ENCODE results near the gene SLC44A5.
"Not testable (repeated sequence)": the region's sequence is repeated elsewhere in the genome, so short reads cannot be mapped to it uniquely, and the experiment has no call there.

Gene SLC44A5

DNA sequence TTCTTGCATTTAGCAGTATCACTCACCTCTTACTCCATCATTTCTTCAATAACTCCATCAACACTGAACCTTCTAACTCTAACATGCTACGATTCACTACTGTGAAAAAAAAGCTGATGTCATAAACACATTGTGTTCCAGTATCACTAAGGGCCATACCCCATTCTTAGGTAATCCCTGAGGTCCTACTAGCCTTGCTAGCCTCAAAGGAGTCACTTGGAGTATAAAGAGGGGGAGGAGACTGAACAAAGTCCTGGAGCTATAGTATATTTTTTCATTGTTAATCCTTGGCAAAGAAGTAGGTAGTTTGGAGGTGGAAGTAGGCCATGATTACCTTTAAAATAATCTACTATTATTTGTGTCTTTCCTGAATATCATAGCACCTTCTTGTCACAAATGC is at the start of gene SLC44A5:
SLC44A5 (minus strand) TSS at position 101 of the 400 bp plus-strand sequence. CDS start 69,667 bp downstream, outside the sequence.
- DNase-seq (ENCODE audit: low read depth in 1 of 2, low spot score in 1 of 2), result no peak

DNA sequence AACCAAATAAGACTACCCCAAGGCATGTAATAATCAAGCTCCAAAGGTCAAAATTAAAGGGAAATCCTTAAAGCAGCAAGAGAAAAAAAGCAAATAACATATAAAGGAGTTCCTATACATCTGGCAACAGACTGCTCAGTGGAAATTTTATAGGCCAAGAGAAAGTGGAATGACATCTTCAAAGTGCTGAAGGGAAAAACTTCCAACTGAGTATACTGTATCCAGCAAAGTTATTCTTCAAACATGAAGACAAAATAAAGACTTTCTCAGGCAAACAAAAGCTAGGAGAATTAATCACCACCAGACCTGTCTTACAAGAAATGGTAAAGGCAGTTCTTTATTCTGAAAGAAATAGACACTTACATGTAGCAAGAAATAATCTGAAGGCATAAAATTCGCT is 45.0 kb upstream of the SLC44A5 start:
- no peak for DNase-seq (ENCODE audit: low read depth in 1 of 2, low spot score in 1 of 2)

DNA sequence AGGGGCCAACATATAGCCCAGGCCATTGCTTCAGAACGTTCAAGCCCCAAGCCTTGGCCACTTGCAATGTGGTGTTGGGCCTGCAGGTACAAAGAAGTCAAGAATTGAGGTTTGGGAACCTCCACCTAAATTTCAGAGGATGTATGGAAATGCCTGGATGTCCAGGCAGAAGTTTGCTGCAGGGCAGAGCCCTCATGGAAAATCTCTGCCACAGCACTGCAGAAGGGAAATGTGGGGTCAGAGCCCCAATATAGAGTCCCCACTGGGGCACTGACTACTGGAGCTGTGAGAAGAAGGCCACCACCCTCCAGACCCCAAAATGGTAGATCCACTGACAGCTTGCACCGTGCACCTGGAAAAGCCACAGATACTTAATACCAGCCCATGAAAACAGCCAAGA is 36.3 kb upstream of the SLC44A5 start:
- DNase-seq (ENCODE audit: low read depth in 1 of 2, low spot score in 1 of 2), result not testable (repeated sequence)

DNA sequence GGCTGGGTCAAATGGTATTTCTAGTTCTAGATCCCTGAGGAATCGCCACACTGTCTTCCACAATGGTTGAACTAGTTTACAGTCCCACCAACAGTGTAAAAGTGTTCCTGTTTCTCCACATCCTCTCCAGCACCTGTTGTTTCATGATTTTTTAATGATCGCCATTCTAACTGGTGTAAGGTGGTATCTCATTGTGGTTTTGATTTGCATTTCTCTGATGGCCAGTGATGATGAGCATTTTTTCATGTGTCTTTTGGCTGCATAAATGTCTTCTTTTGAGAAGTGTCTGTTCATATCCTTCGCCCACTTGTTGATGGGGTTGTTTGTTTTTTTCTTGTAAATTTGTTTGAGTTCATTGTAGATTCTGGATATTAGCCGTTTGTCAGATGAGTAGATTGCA is 34.2 kb upstream of the SLC44A5 start:
- DNase-seq (ENCODE audit: low read depth in 1 of 2, low spot score in 1 of 2), result not testable (repeated sequence)

DNA sequence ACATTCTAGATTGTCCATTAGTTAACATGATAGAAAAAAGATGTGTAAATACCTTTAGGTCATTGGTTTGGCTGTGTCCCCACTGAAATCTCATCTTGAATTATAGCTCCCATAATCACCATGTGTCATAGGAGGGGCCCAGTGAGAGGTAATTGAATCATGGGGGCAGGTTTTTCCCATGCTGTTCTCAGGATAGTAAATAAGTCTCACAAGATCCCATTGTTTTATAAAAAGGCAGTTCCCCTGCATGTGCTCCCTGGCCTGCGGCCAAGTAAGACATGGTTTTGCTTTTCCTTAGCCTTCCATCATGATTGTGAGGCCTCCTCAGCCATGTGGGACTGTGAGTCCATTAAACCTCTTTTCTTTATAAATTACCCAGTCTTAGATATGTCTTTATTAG is 32.5 kb upstream of the SLC44A5 start:
- DNase-seq (ENCODE audit: low read depth in 1 of 2, low spot score in 1 of 2), result no peak

DNA sequence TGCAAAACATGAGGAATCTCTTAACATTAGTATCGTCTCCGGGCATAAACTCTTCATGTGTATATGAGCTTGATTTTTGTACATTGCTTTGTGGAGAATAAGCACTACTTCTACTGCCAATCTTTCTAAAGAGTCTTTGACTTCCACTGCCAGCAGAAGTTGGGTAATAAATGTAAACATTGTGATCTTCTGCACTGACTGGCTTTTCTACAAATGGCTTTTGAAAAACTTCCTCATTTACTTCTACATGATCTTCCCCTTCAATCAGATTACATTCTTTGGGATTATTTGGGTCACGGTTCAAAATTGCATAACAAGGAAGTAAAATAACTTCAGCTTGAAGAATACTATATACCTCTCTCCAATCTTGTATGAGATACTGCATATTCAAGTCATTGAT is 30.4 kb upstream of the SLC44A5 start:
- DNase-seq (ENCODE audit: low read depth in 1 of 2, low spot score in 1 of 2), result no peak

DNA sequence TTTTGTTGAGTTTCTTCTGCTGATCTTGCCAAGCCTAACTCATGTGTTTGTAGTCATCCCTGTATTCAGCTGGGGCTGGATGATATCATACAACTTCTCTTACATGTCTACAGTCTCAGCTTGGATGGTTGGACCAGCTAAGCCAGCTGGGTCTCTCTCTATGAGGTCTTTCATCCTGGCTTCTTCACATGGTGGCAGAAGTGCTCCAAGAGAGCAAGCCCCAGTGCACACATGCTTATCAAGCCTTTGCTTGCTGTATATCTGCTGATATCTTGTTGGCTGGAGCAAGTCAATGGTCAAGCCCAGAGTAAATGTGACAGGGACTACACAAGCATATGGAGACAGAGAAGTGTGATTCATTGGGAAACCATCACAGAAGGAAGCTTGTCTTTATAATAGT is 29.2 kb upstream of the SLC44A5 start:
- DNase-seq (ENCODE audit: low read depth in 1 of 2, low spot score in 1 of 2), result no peak

DNA sequence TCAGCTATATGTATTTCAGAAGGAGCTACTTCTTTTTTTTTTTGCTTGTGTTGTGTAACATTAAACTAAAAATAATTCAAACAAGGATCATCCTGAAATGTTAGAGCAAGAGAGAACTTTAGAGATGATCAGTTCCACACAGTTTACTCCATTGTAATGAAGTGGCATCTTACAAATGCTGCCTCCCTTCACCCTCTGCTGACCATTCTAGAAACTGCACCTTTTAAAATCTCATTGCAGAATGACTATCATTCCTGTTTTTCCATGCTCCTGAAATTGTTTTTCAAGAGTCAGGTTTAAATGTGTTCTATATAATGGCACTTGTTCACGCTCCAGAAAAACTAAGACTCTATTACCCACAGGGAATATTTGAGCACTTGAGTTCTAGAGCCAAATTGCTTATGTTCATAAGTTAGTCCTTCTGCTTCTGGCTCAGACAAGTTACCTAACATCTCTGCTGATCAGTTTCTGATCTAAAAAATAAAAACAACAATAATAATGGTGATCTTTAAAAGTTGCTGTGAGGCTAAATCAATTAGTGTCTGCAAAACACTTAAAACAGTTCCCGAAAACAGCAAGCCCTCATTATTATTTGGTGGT is 21.5 kb upstream of the SLC44A5 start:
- no peak for DNase-seq (ENCODE audit: low read depth in 1 of 2, low spot score in 1 of 2)

DNA sequence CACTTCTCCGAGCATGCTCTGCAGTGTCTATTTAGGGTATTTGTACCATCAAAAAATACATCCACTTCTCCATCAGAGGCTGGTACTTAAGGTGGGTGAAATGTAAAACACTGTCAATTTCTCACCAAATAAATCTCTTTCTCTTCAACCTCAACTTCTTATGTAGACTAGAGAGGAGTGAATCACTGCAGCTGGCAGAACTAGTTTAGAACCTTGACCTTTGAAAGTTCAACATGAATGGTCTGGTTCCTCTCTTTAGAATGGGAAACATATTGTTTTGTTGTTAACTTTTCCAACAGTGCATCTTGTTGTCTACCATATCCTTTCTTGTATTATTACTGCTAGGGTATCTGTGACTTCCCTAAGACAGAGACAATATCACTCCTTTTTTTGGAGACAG is 20.1 kb upstream of the SLC44A5 start:
- DNase-seq (ENCODE audit: low read depth in 1 of 2, low spot score in 1 of 2), result no peak

DNA sequence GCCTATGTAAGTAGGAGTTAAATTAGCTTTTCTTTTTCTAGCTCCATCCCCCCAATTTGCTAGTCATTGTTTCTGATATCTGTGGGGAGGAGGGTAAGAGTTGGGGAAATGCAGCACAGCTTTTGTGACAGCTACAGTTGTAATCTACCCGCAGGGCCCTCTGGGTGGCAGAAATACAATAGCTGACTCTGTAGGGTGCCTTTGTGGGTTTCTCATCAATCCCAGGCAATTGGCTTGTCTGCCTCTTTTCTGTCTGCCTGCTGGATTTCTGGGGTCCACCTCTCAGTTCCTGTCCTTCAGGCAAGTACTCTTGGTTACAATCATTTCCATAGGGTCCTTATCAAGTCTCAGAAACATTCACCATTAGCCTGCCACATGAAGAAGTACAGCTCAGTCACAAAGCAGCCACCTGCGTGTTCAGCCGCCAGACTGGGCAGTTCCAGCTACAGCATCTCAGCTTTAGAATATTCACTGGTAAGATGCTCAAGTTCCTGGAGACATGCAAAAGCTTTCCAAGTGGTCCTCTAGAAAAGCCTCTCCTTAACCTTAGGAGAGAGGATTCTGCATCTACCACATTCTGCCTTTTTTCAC is 19.2 kb upstream of the SLC44A5 start:
- DNase-seq (ENCODE audit: low read depth in 1 of 2, low spot score in 1 of 2), result no peak

DNA sequence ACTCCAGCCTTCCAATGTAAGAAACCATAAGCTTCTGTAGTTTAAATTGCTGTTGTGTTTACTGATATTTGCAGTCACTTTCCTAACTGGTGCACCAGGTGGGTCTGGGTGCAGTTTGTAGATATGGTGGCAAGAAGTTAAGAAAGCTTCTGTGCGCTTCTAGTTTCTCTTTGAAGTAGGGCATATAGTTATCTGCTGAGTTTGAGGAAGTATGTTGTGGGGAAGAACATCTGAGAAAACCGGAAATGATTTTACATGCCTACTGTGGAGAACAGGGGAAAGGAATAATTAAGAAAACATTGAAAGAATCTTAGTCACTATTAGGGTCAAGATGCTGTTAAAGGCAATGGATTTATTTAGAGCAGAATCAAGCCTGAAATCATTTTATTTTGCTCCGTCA is 14.9 kb upstream of the SLC44A5 start:
- no peak for DNase-seq (ENCODE audit: low read depth in 1 of 2, low spot score in 1 of 2)

DNA sequence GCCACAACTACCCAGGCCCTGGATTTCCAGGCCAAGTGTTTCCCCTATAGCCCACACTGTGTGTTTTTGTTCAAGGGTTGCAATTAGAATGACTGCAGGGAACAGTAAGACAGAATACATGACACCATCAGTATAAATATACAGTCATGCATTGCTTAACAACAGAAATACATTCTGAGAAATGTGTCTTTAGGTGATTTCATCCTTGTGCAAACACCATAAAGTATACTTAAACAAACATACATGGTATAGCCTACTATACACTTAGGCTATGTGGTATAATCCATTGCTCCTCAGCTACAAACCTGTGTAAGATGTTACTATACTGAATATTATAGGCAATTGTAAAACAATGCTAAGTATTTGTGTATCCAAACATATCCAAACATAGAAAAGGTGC is 7.5 kb upstream of the SLC44A5 start:
- DNase-seq (ENCODE audit: low read depth in 1 of 2, low spot score in 1 of 2), result no peak

DNA sequence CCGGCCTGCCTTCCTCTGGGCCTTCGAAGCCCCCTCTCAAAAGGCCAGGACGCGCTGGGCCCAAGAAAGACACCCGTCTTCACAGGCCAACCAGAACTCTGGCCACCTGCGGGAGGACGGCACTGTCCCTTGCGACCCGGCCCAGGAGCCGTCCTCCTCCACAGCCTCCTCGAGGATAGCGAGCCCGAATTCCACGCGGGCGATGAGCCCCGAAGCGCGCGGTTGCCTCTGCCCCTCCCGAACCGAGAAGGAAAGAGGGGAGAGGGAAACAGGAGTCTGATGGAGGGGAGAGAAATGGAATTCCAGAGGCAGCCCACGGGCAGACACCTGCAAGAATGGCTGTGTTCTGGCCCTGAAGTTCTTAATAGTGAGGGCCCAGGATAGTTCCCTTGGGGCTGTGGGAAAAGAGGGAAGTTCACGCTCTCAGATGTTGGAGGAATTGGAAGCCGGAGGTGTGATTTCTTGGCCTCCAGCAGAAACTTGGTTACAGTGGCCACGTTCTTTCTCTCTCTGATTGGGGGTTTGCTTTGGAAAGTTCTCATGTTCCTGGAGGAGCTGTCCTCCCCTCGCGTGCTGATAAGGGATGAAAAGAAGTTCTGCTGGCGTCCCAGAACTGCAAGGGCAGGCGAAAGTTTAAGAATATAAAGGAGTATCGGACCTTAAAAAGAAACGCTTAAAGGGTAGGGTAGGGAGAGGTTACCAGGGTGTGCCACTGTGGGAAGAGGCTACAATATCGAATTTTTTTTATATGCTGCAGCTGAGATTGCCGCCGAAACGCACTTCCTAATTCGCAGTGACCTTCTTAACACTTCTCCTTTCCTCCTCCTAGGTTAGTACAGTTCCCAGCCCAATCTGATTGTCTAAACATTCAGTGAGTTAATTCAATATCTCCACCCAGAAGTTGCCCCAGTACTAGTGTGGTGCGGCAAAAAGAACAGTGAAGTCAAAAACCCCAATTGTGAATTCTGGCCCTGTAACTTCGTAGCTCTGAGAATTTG is 5.8 kb upstream of the SLC44A5 start:
- no peak for DNase-seq (ENCODE audit: low read depth in 1 of 2, low spot score in 1 of 2)

DNA sequence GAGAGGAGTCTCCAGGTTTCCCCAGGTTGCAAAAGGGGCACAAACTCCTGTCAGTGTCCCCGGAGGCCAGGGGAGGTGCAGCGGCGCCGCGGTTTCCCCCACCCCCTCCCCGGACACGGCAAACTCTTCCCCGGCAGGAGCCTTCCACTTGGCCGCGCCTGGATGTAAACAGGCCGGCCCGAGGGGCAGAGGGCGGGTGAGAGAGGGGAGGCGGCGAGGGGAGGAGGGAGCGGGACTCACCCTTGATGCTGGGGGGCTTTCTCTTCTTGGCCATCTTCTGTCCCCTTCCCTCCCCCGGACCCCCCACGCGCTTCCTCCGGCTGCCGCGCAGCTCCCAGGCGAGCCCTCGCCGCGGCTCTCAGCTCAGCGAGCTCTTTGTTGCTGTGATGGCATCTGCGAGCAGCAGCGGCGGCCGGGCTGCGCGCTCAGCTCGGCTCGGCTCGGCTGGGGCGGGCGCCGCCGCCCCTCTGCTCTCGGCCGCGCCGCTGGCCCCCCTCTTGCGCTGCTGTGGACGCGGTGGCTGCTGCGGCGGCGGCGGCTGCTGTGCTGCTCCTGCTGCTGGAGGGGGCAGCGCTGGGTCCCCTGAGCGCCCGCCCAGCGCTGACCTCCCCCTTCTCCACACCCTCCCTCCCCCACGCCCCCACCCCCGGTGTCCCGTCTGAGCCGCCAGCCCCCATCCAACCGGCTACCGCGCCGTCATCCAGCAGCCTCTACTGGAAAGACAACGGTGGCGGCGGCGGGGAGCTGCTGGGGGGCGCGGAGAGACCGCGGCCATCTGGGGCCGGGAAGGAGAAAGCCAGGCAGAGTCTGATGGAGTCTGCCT is 4.9 kb upstream of the SLC44A5 start:
- no peak for DNase-seq (ENCODE audit: low read depth in 1 of 2, low spot score in 1 of 2)

DNA sequence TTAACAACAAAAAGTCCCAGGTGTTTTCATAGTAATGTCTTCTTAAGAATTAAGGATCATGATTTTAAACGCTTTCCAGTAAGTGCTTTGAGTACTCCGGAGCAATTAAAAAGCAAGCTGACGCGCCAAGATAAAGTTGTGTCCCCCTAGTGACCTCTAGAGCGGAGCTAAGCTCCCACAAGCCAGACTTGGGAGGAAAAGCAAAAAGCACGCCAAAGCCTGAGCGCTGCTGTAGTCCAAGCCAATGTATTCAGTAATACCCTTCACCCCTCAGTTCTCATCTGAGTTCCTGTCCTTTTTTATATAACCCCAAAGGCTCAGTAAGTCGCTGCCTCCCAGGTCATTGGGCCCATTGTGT is 3.5 kb upstream of the SLC44A5 start:
- DNase-seq (ENCODE audit: low read depth in 1 of 2, low spot score in 1 of 2), result no peak

DNA sequence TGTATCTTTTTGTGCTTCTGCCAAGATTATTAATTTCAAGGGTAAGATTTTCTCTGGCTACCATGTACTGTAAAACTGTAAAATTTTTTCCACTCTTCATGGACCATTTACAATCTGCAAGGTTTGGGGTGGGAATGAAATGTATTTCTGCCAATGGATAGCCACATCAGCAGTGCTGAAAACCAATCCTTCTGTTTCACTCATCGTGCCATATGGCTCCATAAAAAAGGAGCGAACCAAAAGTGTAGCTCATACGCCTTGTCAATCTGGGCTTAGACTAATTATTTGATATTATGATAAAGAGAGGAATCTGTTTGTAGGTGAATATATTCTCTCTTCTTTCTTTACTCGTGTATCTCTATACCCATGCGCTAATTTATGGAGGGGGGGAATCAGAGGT is 3.0 kb upstream of the SLC44A5 start:
- no peak for DNase-seq (ENCODE audit: low read depth in 1 of 2, low spot score in 1 of 2)

DNA sequence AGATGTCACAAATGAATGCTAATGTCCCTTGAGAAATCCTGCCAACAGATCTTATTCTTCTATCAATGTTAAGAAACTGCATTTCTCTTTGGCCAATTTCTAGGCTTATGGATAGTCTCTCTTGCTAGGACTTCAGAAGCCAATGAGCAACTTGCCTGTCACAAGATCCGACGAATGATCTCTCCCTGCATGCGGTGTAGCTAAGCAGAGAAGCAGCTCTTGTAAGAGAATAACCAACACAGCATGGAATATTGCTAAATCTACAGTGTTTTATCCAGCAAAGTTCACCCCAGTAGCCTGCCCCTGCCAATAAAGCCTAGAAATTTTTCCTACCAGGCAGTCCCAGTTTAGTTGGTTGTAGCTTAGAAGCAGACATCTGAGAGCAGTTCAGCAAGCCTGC is 2.1 kb upstream of the SLC44A5 start:
- no peak for DNase-seq (ENCODE audit: low read depth in 1 of 2, low spot score in 1 of 2)

DNA sequence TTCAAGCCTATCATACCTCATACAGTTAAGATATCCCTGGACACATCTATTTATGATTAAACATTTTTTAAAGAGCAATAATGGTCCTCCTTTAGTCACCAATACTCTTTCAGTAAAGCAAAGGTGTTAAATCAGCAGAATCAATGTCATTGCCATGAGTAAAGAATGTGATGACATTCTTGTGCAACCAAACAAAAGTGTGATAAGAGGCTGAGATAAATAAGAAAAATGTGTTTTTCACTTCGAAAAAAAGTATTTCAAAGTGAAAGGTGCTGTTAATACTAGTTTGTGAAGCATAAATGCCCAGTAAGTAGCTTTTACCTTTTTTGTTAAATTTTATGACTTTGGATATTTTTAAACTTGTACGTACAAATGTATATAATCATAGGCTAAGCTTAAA is 8.4 kb downstream of the SLC44A5 start:
- no peak for DNase-seq (ENCODE audit: low read depth in 1 of 2, low spot score in 1 of 2)

DNA sequence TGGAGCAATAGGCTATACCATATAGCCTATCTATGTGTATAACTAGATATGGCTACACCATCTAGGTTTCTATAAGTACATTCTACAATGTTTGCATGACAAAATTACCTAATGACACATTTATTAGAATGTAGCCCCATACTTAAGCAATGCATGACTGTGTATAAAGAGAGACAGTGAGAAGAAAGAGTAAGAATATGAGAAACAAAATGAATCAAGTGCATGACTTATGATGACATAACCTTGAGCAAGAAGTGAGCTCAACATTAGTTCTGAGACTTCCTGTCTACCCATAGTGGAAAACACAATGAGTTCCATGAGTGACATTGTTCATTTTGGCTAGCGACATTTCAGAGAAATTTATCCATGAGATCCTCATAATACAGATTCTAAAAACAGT is 10.1 kb downstream of the SLC44A5 start:
- no peak for DNase-seq (ENCODE audit: low read depth in 1 of 2, low spot score in 1 of 2)

DNA sequence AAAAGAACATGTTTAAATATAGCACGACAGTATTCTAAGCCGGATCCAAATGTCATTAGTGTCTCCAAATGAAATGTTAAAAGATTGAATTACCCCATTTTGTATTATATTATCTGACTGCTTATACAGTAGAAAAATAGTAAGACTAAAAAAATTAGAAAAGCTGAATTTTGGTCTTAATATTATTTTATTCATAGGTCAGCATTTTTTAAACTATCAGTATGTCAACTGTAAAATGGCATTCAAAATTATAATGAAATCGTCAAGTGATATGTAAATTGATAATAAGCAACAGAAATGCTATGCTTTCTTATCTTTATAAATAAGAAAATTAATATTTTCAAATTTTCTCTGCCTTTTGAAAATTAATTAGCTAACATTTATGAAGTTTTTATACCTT is 16.6 kb downstream of the SLC44A5 start:
- DNase-seq (ENCODE audit: low read depth in 1 of 2, low spot score in 1 of 2), result no peak

DNA sequence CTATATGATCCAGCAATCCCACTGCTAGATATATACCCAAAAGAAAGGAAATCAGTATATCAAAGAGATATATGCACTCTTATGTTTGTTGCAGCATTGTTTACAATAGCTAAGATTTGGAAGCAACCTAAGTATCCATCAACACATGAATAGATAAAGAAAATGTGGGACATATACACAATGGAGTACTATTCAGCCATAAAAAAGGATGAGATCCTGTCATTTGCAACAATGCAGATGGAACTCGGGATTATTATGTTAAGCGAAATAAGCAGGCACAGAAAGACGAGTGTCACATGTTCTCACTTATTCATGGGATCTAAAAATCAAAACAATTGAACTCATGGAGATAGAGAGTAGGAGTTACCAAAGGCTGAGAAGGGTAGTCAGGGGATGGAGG is 17.5 kb downstream of the SLC44A5 start:
- DNase-seq (ENCODE audit: low read depth in 1 of 2, low spot score in 1 of 2), result not testable (repeated sequence)

Data from activated CD4-positive, alpha-beta T cell treated with anti-CD3 and anti-CD28 coated beads, Interleukin-2, amount 50 U/mL, for 24 hours (primary cell).